KBM-7 (cell line): Measurements from ENCODE around the gene RELT.

Experiments used
- DNase-seq: peaks from one replicate; pipeline ENCODE4 v3.0.0-alpha.2; 2015
- in situ Hi-C: fragments of 300-500 bp; cut with MboI; formaldehyde crosslinking; loops from 2 replicates; pipeline ENCODE4 v1.14.3; 2020; ENCODE audit warnings: low sequenced_read_pairs, low pct_unique_long_range_greater_than_20kb, mixed read lengths

Gene RELT

DNA sequence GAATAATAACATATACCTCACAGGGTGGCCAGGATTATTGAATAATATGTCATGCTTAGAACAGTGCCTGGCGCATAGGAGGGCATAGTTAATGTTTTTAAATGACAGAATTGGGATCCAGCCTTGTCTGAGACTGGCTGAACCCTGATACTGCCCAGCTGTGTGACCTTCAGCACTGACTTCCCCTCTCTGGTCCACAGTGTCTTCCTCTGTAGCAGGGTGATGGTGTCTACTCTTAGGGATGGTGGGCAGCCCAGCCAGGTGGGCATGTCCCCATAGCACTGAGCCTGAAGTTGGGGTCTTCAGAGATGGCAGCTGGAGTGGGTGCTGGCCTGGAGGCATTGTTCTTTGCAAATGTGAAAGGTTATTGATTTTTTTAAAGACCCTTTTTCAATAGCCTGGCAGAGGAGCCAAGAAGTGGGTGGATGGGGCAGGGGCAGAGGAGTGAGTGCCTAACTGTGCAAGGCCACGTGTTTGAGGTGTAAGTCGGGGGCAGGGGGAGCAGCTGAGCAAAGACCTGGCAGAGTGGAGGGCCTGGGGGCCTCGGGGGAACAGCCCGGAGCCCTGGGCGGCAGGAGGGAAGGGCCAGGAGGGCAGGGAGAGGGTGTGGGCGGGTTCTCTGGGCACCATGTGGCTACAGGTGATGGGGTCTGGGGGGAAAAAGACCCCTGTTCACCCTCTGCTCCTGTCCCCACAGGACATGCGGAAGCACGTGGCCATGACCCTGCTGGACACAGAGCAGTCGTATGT is 29.8 kb upstream of the RELT start:
- no peak for DNase-seq
- in situ Hi-C loops = no loop called here

DNA sequence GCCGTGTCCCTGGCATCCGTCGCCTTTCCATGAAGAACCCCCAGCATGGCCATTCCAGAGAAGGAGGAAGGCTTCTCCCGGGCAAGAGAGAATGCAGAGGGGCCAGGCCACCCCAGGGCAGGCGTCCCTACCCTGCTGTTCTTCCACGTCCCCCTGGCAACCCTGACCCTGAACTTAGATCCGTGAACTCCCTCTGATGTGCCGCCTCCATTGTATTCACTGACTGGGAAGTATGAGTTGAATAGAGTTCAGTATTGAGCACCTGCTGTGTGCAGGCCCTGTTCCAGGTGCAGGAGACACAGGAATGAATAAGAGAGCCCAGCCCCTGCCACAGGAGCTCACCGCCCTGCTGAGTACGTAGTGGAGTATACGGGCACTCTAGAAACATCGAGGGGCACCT is 29.1 kb upstream of the RELT start:
- in situ Hi-C loops = no loop called here
- no peak for DNase-seq

DNA sequence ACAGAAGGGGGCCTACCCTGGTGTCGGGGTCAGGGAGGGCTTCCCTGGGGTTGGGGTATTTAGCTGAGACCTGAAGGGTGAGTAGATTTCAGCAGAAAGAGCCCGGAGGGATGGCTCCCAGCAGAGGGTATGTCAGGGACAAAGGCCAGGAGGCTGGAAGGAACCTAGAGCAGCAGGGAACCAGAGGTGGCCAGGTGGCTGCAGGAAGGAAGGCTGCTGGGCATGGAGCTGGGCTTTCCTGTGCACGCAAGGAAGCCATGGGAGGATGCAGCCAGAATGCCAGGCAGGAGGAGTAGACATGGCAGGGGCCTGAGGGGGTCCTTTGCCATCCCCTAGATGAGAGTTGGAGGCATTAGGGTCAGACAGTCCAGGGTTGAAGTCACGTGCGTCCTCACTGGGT is 27.4 kb upstream of the RELT start:
- in situ Hi-C loops = no loop called here
- DNase-seq = no peak

DNA sequence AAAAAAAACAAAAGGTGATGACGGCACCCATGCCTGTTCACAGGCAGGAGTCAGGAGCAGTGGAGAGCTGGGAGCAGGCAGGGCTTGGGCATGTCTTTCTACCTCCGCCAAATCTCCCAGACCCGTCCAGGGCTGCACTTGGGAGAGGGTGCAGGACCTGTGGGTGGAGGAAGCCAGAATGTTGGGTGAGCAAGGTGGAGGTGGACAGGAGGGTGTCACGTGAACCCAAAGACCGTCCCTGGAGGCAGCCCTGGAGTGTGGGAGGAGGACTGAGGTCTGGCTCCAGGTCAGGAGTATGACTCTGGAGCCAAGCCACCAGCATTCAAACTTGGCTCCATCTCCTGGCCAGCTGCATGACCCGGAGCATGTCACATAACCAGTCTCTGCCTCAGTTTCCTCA is 26.6 kb upstream of the RELT start:
- in situ Hi-C loops = no loop called here
- no peak for DNase-seq

DNA sequence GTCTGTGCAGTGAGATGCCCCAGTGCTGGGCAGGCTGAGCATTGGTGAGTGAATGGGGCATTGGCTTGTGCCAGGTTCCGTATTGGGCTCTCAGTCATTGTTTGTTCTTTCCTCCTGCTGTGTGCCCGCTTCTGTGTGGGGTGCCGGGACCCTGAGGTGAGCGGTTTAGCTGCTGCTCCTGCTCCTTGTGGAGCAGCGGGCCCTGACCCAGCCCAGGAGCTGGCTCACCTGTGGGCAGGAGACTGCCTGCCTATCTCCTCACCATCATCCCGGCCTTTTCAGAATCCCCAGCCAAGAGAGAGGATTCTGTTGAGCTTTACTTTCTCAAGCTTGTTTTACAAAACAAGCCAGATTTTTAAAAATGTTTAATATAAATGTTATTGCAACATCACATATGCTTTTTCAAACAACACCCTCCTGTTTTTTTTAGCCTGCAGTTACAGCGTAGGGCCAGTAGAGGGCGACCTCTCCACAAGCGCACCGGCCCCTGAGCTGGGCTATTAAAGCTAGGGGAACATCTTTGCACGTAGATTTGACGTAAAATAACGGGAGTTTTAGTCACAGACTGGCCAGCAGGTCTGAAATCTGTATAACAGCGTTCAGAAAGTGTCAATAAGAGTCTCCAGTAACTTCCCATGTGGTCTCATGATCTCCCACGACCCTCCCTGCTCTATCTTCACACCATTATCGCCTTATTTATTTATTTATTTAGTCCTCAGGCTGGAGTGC is 25.1 kb upstream of the RELT start:
- peak; percentile 82 for DNase-seq
- in situ Hi-C loops = no loop called here

DNA sequence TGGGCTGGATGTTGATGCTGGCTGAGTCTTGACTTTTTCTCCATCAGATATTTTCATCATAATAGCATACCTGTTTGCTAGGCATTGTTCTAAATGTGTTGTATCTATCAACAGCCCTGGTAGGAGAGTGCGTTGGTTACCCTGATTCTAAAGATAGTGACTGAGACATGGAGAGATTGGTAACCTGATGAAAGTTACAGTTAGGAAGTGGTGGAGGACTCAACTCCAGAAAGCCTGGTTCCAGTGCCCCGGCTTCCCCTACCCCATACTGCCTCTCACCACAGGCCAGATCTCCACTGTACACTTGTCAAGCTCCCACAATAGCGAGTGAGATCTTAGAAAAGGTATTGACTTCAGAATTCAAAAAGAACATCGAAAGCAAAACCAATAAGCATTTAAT is 22.8 kb upstream of the RELT start:
- in situ Hi-C loops = no loop called here

DNA sequence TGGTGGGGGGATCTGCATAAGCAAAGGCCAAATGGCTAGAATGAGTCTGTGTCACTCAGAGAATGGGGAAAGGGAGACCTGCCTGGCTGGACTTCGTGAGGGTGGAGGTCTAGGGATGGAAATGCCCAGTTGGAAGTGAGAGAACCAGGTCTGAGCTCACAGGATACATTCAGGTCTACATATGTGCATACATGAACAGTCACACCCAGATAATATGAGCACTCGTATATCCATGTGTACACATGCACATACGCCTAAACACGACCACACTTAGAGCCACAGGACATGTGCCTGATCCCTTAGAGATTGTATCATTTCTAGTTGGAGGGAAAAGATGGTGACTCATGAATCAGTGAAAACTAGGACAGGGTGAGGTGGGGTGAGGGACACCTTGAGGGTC is 21.1 kb upstream of the RELT start:
- in situ Hi-C loops = no loop called here
- no peak for DNase-seq

More for the DNA sequence above, 22.8 kb upstream of the RELT start:
- DNase-seq = no peak

DNA sequence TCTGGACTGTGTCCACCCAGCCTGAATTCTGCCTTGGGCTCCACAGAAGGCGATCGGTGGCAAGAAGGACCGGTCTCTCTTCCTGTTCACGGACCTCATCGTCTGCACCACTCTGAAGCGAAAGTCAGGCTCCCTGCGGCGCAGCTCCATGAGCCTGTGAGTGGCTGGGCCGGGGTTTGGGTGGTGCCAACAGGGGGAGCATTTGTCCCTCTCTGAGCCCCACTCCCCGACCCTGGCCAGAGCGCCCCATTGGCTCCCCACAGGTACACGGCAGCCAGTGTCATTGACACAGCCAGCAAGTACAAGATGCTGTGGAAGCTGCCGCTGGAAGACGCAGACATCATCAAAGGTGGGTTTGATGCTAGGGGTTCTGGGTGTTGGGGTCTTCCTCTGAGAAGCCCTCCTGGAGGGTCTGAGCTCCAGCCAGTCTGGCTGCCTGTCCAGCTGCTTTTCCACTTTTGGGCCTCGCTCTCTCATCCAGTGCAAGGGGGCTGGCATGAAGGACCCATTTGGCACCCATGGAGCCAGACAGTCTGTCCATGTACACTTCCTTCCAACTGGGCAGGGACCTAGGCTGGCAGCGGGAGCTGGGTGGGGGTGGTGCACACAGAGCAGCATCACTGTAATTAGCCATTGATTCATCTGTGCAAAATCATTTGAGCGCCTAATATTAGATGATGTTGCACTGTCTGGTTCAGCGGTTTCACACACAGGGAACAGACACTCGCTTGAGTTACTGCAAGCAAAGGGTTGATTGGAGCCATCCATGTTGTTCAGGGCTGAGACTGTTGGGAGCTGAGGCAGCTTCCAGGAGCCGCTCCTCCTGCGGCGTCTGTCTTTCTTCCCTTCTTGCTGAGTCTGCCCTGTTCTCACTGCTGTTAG is 19.0 kb upstream of the RELT start:
- no peak for DNase-seq
- in situ Hi-C loops = no loop called here

DNA sequence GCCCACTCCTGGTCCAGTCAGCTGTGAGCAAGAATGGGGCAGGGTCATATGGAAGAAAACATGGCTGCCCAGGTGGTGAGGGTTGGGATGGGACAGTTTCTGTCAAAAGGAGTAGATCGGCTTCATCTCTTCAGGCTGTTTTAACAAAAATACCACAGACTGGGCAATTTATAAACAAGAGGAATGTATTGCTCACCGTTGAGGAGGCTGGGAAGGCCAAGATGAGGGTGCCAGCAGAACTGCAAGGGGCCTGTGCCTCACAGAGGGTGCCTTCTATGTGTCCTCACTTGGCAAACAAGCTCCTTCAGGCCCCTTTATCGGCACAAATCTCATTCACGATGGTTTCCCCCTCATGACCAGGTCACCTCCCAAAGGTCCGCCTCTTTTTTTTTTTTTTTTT is 18.1 kb upstream of the RELT start:
- in situ Hi-C loops = no loop called here
- no peak for DNase-seq

DNA sequence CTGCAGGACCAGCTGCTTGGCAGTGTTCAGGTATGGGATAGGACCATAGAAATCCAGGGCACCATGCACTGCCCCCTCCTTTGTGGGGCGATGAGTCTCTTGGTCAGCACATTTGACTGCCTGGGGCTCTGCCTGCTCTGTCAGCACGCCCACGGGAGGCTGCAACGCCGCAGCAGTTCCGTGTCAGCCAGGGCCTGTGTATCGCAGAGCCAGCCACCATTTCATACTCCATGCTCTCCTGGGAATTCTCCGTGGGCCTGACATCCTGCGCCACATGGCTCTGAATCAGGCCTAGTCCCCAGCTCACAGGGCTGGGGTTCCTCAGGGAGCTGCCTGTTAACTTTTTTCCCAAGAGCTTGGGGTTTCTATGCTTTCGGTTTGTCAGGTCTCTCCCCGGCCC is 16.9 kb upstream of the RELT start:
- in situ Hi-C loops = no loop called here
- no peak for DNase-seq

DNA sequence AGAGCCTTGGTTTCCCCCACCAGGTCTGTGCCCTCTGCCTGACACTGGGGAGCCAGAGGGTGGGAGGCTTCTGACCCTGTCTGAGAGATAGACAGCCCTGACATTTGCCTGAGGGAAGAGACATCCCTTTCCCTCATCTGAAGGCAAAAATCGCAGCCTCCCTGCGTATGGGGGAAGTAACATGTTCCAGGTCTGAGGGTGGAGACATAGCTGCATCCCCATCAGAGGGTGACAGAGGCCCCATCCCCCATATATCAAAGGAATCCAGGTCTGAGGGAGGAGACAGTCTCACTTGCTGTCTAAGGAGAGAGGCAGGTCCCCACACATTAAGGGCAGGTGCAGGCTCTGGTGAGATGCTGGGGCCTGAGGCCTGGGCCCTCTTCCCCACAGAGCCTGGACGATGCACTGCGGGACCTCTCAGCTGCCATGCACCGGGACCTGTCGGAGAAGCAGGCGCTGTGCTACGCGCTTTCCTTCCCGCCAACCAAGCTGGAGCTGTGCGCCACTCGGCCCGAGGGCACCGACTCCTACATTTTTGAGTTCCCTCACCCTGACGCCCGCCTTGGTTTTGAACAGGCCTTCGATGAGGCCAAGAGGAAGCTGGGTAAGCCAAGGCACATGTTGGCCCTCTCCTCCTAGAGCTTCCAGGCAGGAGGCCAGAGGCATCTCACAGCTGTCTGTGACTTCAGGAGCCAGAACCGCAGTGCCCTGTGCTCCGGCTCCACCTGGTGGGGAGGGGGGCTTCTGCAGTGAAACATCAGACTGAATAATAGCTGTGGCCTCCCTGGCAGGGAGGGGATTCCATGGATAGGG is 16.1 kb upstream of the RELT start:
- in situ Hi-C loops = no loop called here

DNA sequence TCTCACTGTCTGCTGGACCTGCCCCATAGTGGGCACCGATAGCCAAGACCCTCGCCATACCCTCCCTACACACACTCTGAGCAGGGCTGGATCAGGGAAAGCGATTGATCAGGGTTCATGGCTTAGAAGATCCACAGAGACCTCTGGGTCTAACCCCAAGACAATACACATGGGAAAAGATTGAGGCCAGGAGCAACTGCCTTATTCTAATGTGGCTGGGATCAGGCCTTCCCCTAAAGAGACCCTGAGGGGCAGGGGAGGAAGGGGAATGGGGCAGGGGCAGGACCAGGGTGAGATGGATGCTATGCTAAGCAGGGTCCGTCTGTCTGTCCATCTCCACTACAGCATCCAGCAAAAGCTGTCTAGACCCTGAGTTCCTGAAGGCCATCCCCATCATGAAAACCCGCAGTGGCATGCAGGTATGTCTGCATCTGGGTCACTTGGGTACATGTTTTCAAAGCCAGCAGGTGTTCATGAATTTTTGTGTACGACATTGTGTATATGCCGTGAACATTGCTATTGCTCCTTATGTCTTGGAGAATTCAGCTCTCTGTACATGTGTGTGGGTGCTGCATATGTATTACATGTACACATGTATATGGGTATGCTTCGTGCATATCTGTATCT is 15.3 kb upstream of the RELT start:
- DNase-seq = no peak
- in situ Hi-C loops = no loop called here

More for the DNA sequence above, 16.1 kb upstream of the RELT start:
- DNase-seq = peak; percentile 39

DNA sequence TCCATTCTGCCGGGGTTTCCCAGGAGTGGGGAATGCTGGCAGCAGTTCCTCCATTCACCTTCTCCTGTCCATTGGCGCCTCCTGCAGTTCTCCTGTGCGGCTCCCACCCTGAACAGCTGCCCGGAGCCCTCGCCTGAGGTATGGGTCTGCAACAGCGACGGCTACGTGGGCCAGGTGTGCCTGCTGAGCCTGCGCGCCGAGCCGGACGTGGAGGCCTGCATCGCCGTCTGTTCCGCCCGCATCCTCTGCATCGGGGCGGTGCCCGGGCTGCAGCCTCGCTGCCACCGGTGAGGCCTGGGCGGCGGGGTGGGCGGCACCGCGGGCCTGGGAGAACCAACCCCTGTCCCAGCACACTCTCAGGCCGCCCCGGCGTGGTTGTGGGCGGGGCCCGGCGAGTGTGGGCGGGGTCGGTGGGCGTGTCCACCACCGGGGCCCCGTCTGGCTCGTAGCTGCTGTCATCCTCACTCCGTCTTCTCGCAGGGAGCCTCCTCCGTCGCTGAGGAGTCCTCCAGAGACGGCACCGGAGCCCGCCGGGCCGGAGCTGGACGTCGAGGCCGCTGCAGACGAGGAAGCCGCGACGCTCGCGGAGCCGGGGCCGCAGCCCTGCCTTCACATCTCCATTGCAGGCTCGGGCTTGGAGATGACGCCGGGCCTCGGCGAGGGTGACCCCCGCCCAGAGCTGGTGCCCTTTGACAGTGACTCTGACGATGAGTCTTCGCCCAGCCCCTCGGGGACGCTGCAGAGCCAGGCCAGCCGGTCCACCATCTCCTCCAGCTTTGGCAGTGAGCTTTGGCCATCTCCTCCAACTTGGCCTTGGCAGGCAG is 14.0 kb upstream of the RELT start:
- DNase-seq = no peak
- in situ Hi-C loops = no loop called here

DNA sequence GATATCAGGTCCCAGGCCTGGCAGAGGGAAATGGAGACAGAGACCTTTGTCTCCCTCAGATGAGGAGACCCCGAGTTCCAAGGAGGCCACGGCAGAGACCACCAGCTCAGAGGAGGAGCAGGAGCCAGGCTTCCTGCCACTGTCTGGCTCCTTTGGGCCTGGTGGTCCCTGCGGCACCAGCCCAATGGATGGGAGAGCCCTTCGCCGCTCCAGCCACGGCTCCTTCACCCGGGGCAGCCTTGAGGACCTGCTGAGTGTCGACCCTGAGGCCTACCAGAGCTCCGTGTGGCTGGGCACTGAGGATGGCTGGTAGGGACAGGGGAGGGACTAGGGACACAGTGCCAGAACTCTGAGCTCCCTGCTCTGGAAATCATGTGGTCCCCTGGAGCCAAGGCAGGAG is 13.1 kb upstream of the RELT start:
- no peak for DNase-seq
- in situ Hi-C loops = no loop called here

DNA sequence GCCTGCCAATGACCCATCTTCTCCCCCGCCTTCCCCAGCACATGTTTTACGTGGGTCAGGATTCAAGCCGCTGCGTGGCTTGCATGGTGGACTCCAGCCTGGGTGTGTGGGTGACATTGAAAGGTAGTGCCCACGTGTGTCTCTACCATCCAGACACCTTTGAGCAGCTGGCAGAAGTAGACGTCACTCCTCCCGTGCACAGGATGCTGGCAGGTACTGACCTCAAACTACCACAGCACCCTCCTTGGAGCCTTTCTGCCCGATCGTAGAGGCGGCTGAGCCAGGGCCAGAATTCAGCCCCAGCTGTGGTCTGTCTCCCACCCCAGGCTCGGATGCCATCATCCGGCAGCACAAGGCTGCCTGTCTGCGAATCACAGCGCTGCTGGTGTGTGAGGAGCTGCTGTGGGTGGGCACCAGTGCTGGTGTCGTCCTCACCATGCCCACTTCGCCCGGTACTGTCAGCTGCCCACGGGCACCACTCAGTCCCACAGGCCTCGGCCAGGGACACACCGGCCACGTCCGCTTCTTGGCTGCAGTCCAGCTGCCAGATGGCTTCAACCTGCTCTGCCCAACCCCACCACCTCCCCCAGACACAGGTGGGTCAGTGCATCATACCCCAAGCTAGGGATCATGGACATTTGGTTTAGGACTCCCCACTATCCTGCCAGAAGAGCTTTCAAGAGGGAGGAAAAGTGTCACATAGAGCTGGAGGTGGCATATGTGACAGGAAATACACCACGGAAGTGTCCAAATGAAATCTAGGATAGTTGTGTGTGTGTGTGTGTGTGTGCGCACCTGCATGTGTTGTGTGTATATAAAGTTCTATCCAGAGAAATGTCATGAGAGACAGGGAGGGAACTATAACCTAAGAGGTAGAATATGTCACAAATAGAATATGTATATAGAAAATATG is 10.6 kb upstream of the RELT start:
- in situ Hi-C loops = no loop called here
- no peak for DNase-seq

DNA sequence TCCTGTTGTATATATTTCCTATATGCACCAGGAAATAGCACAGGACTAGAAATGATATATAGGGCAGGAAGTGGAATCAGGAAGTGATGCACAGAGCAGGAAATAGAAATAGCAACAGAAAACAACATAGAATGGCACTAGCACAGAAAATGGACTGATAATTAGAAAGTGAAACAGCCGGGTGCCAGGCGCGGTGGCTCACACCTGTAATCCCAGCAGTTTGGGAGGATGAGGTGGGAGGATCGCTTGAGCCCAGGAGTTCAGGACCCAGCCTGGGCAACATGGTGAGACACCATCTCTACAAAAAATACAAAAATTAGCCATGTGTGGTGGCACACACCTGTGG is 10.0 kb upstream of the RELT start:
- in situ Hi-C loops = no loop called here
- no peak for DNase-seq

DNA sequence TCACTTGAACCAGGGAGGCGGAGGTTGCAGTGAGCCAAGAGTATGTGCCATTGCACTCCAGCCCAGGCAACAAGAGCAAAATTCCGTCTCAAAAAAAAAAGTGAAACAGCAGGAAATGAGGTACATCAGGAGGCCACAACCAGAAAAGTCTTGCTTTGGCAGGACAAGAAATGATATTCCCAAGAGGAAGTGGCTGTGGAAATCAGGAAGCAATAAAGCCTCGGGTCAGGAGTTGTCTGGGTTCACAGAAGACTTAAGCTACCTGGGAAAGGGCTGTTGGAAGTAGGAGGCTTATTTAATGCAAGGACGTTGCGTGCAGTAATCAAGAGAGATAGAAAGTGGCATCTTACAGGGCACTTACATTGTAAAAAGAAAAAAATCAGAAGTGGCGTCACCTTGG is 9.2 kb upstream of the RELT start:
- in situ Hi-C loops = no loop called here
- no peak for DNase-seq
